HG02763 (cell line): Measurements from ENCODE around the gene PLXDC1.
"Not testable (repeated sequence)": the region's sequence is repeated elsewhere in the genome, so short reads cannot be mapped to it uniquely, and the experiment has no call there.

Experiments
- ATAC-seq: cut with Tn5 transposase; IDR thresholded peaks from one replicate; pipeline ENCODE4 v1.9.1; 2021; ENCODE audit warnings: mild to moderate bottlenecking, moderate library complexity; ENCODE audit not compliant: unreplicated experiment

Gene PLXDC1

DNA sequence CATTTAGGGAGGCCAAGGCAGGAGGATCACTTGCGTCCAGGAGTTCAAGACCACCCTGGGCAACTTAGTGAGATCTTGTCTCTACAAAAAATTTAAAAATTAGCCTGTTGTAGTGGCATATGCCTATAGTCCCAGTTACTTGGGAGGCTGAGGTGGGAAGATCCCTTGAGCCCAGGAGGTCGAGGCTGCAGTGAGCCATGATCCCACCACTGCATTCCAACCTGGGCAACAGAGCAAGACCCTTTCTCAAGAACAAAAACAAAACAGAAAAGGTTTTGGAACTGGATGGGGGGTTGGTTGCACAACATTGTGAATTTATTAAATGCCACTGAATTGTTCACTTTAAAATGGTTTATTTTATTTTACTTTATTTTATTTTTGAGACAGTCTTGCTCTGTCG, 21.2 kb downstream of the PLXDC1 start:
- ATAC-seq: no peak

DNA sequence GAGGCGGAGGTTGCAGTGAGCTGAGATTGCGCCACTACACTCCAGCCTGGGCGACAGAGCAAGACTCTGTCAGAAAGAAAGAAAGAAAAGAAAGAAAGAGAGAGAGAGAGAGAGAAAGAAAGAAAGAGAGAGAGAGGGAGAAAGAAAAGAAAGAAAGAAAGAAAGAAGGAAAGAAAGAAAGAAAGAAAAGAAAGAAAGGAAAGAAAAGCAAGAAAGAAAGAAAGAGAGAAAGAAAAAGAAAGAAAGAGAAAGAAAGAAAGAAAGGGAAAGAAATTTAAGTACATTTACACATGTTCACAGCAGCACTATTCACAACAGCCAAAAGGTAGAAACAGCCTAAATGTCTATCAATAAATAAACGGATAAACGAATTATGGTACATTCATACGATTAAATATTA, 21.9 kb downstream of the PLXDC1 start:
- not testable (repeated sequence) for ATAC-seq

DNA sequence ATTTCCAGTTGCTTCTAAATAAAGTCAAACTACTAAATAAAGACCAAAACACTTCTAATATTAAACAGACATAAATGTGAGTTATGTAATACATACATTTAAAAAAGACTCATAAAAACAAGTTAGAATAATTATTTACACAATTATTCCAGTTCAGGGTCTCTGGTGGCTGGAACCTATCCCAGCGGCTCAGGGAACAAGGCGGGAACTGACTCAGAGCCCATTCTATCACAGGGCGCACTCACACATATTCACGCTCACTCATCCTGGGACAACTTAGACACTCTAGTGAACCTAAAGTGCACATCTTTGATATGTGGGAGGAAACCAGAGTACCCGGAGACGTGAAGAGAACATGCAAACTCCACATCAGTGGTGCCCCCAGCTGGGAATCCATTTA, 25.0 kb downstream of the PLXDC1 start:
- no peak for ATAC-seq

DNA sequence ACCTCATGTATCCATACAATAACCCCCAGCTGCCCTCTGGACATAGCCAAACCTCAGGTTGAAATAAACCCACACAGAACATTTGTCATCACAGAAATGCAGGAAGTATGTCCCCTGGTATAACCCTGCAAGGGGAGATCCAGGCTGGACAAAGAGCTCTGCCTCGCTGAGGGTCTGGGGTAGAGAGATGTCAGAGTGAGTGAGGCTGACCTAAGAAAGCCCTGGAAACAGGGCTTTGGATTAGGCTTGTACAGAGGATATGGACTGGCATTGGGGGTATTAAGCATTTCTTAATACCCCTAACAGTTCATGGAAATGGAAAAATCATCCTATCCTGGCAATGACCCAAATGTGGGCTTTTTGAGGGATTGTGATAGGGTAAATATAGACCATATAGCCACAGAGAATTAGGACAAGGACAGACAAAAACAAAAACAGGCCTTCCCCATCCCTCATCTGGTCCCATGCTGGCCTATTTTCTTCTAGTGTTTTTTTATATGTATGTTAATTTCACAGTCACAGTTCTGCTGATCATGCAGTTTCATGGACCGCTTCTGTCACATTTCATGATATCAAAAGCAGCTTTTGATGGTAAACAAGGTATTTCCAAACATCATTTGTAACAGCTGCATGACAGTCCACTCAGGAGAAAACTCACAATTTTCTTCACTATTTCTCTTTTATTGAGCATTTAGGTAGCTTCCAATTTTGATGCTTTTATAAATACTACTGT, 26.1 kb downstream of the PLXDC1 start:
- ATAC-seq: no peak

DNA sequence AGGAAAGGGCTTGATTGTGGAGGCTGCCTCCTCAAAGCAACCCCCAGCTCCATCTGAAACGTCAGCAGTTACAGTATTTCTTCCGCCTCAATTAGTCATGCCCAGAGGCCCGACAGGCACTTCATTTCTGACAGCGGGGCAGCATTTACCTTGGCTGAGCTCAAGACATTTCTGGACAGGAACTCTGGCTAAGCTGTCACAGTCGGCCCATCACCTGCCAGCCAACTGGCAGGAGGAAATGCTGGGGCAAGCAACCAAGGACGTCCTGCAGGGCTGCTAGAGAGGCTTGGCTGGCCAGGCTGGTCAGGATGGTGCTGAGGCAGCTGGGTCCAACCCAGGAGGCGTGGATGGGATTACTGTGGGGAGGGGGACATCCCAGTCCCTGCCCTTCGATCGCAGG, 27.8 kb downstream of the PLXDC1 start:
- ATAC-seq: no peak

DNA sequence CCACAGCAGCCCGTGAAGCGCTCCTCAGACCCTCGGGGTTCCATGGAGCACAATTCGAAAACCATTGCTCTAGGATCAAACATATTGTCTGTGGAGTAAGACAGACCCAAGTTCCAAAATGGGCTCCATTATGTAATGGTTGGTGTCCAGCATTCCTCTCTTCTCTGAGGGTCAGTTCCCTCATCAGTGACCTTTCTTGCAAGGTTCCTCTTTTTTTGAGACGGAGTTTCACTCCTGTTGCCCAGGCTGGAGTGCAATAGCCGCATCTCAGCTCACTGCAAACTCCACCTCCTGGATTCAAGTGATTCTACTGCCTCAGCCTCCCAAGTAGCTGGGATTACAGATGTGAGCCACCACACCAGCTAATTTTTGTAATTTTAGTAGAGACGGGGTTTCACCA, 28.4 kb downstream of the PLXDC1 start:
- no peak for ATAC-seq

DNA sequence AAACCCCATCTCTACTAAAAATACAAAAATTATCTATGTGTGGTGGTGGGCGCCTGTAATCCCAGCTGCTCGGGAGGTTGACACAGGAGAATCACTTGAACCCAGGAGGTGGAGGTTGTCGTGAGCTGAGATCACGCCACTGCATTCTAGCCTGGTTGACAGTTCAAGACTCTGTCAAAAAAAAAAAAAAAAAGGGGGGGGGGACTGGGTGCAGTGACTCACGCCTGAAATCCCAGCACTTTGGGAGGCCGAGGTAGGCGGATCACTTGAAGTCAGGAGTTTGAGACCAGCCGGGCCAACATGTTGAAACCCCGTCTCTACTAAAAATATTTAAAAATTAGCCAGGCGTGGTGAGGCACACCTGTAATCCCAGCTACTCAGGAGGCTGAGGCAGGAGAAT, 29.5 kb downstream of the PLXDC1 start:
- not testable (repeated sequence) for ATAC-seq

DNA sequence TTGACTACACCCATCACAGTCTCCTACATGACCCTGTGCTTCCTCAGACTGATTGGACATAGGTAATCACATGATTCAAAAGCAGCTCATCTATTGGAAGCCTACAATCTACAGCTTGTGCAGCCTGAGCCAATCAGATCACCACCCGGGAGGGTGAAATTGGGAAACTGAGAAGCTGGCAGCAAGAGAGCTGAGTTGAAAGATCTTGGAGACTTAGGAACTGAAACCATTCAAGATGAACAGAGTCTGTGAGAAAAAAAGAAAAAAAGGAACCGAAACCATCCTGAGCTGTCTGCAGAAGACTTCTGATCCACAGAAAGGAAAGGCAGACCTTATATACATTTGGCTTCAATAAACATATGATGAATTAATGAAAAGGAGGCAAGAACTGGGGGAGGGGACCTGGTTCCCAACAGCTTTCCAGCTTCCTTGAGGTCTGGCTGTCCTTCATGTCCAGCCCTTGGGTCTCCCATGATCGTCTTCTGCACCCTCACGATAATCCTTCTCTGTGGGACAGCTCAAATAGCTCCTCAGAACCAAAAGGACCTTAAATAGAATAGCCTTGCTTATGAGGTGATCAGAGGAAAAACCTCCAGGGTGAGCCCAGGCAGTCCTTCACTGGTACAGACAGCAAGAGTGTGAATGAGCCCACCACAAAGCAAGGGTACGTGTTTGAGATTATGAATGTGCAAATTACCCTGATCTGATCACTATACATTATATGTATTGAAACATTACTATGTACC, 32.6 kb downstream of the PLXDC1 start:
- no peak for ATAC-seq

DNA sequence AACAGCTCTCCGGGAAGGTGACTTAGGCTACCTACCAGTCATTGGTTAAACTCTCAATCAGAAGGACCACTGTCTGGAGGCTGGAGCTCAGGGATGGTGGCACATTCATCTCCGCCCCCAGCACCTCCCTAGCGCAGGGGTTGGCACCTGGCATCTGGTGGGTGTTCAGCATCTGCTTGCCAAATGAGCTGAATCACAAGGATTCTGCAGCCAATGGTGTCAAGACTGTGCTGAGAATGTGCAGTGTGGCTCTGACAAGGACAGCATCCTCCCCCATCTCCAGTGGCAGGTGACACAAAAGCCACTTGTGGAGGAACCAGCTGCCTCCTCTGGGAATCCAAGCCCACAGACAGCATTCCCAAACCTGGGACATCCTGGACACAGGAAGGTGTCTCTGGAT, 35.2 kb downstream of the PLXDC1 start:
- no peak for ATAC-seq

DNA sequence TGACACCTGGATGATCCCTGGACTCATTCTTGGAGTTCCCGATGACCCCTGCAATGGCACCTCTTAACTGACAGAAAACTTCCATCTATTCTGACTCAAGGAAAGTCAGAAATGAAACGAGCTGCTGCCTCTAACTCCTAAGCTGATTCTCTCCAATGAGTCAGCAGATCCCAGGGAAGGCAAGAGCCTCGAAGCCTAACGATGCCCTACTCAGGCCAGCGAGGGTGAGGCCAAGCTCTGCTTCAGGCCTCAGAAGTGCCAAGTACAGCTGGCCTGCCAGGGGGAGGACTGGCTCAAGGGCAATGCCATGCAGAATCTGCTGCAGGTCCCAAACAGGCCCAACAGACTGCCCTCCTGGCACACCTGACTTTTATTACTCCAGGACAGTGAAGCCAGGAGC, 36.3 kb downstream of the PLXDC1 start:
- no peak for ATAC-seq

DNA sequence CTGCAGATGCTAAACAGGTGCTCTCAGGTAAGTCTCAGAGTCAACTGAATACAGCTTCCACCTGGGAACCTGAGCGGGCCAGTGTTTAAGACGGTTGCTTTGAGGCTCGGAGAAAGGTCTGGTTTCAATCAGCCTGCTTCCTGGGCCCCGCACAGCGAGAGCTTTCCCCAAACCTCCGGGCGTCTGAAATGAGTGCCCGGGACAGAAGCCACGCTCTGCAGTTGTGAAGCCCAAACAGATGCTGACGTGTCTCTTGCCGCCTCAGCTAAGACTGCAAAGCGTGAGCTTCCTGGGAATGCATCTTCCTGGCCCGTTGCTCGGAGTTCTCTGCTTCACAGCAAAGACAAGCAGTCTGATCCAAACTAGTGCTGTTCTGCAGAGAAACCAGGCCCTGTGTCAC, 36.7 kb downstream of the PLXDC1 start:
- ATAC-seq: no peak

DNA sequence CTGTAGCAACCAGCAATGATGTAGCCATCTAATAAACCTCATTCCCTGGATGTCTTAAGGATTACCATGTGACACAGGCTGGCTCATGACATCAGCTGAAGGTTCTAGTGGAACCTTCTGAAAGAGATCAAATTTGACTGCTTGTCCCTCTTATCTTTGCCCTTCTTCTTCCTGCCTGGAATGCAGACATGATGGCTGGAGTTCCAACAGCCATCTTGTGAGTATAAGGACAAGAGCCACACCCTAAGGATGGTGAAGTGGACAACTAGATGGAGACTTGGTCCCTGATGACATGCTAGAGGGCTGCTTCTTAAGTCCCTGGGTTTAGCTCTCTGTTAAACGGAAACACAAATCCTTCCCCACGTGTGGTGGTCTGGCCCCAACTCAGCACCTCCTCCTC, 37.6 kb downstream of the PLXDC1 start:
- ATAC-seq: no peak

DNA sequence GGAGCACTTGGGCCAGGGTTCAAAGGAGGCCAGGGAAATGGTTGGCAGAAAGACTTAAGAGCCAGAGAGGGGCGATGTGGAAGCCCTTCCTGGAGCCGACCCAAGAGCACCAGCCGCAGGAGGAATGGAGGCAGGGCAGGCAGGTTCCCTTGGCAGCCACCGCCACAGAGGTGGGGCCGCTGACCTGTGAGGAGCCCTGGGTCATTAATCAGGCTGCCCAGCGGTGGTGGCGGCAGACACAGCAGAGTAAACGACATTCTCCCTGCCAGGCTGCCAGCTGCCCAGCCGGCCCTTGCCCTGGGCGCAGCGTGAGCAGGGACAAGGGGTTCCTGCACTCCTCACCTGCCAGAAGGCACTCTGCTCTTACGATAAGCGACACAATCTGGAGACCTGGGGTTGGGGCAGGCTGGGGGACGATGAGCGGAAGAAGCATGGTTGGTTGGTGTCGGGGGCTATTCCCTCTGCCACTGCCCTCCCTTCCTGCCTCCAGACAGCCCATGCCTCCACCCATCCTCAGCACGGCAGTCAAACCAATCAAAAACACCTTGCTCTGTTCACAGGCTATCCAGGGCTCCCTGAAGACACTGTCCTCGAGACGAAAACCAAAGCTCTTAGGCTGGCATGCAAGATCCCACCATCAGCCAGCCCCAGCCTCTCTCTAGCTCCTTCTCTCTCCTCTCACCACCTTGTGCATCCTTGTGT, 40.9 kb downstream of the PLXDC1 start:
- ATAC-seq: no peak

DNA sequence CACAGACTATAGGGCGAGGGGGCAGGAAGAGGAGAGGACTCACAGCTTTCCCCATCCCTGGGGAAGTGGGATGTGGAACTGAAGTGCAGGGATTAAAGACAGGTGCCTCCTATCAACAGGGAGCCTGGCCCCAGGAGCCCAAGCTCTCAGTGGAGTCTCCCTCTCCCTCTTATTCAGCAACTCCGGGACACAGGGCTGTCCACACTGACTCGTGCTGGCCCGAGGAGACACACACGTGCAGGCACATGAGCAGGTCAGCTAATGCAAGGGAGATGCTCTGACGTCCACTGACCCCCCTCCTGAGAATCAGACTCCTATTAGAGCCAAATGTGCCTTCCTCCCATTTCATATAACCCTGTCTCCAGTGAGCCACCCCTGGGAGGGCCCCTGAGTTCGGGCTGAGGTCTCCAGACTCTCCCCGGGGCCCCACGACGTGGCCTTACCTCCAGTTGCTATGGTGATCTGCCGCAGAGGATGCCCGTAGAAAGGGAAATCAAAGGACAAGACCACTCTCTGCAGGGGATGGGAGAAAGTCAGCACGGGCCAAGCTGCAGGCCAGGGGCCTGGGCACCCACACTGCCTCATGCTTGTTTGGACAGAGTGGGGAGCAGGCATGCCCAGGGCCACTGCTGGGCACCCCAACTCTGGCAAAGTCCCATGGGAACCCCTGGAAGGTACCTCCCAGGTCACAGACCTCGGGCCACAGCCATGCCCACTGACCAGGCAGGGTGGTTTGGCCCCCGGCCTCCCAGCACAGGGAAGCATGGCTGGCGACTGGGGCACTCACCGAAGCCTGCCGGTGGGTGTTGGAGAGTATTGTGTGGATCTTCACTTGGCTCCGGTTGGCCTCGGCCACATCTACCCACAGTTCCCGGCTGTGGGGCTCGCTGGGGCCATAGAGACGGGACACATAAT, 42.7 kb downstream of the PLXDC1 start:
- no peak for ATAC-seq

DNA sequence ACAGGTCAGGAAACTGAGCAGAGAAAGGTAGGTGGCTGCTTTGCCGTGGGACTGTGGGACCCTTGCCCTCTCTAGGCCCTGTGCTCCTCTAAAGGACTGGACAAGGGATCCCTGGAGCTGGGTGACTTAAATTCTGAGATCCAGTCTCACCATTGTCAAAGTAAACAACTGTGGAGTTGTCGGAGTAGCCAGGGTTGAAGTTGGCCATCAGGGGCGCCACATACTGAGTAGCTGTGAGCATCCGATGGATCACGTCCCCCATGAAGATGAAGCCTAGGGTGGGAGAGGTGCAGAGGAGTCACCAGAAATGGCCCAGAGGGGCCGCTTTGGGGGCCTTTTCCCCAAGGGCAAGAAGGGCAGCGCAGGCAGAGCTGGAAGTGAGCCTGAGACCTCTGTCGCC, 43.5 kb downstream of the PLXDC1 start:
- ATAC-seq: no peak

DNA sequence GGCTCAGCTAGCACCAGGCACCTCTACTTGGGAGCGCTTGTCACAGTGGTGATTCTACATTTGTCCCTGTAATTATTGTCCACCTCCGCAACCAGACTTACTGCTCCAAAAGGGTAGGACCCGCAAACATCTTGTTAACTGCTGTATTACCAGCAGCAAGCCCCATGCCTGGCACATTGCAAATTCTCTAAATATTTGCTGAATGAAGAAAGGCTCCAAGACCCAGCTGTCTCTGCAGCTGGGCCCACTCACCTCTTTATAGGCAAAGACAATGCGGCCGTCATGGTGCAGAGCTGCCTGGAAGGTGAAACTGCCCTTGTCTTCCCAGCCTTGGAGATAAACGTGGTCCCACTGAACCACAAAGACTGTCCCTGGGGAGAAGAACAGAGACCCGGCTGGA, 44.3 kb downstream of the PLXDC1 start:
- no peak for ATAC-seq

DNA sequence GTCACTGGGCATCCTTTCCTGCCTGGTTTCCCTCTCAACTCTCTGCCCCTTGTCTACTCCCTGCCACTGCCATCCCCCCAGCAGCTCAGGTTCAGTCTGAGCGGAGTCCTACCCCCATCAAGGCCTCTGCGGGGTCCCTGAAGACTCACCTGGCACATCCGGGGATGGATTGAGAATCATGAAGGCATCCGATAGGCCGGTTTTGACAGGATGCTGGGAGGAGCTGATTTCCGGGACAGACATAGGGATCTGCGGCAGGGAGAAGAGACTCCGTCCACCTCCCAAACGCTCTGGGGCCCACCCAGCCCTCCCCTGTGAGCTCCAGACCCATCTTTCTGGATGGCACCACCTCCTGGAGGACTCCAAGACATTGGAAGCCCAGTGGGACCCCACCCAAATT, 45.7 kb downstream of the PLXDC1 start:
- no peak for ATAC-seq

DNA sequence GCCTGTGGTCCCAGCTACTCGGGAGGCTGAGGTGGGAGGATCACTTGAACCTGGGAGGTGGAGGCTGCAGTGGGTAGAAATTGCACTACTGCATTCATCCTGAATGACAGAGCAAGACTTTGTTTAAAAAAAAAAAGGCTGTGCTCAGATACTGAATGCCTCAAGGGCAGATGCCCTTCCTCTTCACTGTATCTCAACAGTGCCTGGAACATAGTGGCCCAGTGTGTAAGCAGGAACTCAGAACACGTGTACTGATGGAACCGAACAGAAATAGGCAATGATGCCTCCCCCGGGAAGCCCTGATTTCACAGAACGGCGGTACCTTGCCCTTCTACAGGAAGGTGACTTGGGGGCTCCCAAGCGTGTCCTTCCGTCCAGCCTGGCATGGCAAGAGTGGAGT, 46.8 kb downstream of the PLXDC1 start:
- no peak for ATAC-seq

DNA sequence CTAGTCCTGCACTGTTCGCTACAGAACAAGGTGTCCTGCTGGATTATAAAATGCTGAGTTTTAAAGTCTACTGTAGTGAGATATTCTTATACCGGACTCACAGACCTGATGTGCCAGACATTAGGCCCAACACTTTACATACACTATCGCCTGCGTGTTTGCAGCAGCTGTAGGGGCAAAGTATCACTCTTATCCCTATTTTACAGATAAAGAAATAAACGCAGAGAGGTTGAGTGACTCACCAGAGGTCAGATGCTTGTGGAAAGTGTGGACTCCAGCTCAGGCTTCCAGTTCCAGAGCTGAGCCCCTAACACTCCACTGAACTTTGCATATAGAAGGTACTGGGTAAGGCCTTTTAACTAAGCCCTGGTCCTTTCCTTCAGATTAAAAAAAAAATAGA, 47.4 kb downstream of the PLXDC1 start:
- no peak for ATAC-seq

DNA sequence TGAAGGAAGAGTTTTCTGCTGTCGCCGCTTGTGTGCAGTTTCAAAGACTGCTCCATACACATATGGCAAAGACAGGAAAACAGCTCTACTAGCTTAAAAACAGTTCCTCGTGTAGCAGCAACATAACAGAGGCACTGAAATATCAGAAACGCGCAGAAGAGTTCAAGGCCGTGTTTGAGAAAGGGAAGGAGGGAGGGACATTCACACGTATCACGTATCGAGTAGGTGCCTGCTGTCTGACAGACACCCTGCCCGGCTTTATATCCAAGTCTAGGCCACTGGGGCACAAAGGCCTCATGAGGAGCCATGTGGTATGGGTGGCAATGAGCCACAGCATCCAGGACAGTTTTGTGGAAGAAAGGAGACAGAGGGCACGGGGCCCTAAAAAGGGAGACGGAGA, 50.3 kb downstream of the PLXDC1 start:
- no peak for ATAC-seq

DNA sequence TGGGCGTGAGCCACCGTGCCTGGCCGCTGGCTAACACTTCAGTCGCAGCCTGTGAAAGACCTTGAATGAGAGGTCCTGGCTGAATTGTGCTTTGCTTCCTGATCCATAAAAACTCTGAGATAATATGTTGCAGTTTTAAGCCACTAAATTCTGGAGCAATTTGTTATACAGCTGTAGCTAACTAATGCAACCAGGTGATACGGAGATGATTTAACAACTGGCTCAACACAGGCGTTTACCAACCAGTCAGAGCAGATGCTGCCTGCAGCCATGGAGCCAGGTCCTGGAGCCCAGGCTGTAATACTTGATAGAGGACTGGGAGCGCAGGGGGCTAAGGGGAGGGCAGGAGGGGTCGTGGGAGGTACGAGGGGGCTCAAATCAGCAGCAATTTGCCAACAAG, 50.9 kb downstream of the PLXDC1 start:
- ATAC-seq: no peak
